Left kidney (tissue), 2 donors: ENCODE data around the gene APH1A. TPM values are rescaled to one million over a fixed set of nuclear protein-coding genes. Genes with fewer than 3 reads are reported as not detected.
"Not testable (repeated sequence)": the region's sequence is repeated elsewhere in the genome, so short reads cannot be mapped to it uniquely, and the experiment has no call there.

ENCODE experiments used
- DNase-seq: peaks from one replicate; pipeline ENCODE4 v3.0.0-alpha.2; 2013
- polyA plus RNA-seq: library from polyadenylated mRNA; unstranded; fragments of 120-200 nt; gene quantifications from one replicate; pipeline ENCODE4 v1.2.1, GENCODE V29; 2013; ENCODE audit not compliant: insufficient read length

APH1A gene
- polyA plus RNA-seq, 1 donor = 184 TPM

- no peak for DNase-seq
Measured at GRCh38 chr1:150271291-150271959, 2.6 kb upstream of the APH1A start.

DNA sequence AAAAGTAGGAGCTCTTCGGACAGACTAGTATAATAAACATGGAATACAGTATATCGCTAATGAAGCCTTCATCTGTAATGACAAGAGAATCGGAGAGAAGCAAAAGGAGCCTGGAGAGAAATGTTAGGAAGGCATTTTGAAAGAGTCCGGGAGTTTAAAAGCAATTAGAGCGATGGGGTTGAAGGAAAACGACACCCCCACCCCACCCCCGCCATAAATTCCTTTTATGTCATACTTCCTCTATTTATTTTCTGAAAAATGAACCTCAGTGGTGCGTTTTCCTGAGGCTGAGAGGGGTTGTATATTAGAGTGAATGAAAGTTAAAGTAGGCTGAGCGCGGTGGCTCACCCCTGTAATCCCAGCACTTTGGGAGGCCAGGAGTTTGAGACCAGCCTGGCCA is 635 bp upstream of the APH1A start:
- DNase-seq = no peak

GRCh38 chr1:150268340-150268704 is 494 bp downstream of the APH1A start:
- no peak for DNase-seq

GRCh38 chr1:150267896-150268295 is 920 bp downstream of the APH1A start:
- no peak for DNase-seq

GRCh38 chr1:150263549-150263948 is 5.3 kb downstream of the APH1A start:
- no peak for DNase-seq

DNA sequence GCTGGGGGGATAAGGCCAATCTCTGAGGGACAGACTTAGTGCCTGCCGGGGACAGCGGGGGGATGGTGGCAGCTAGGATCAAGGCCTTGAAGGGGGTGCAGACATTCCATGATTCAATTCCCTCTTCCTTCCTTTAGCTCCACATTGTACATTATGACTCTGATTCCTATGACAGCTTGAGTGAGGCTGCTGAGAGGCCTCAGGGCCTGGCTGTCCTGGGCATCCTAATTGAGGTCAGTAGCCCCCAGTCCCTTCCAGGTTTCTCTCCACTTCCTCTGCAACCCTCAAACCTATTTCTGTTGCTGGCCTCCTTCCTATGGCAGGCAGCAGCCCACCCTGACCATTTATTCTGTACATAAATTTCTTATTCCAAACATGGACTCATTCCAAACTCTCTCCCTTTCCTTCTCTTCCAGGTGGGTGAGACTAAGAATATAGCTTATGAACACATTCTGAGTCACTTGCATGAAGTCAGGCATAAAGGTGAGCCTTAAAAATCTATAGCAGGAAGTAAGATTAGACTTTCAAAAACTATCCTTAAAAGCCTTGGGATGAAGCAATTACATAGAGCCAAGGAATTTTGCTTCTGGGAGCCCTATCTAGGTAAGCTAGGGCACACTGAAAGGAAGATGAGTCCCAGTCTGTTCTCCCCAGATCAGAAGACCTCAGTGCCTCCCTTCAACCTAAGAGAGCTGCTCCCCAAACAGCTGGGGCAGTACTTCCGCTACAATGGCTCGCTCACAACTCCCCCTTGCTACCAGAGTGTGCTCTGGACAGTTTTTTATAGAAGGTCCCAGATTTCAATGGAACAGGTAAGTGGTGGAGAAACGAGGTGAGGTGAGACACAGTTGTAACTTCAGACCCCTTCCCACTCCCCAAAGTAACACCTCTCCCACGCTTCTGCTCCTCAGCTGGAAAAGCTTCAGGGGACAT is 6.2 kb downstream of the APH1A start:
- no peak for DNase-seq

- DNase-seq = no peak
Measured at GRCh38 chr1:150261367-150261766, 7.4 kb downstream of the APH1A start.

DNA sequence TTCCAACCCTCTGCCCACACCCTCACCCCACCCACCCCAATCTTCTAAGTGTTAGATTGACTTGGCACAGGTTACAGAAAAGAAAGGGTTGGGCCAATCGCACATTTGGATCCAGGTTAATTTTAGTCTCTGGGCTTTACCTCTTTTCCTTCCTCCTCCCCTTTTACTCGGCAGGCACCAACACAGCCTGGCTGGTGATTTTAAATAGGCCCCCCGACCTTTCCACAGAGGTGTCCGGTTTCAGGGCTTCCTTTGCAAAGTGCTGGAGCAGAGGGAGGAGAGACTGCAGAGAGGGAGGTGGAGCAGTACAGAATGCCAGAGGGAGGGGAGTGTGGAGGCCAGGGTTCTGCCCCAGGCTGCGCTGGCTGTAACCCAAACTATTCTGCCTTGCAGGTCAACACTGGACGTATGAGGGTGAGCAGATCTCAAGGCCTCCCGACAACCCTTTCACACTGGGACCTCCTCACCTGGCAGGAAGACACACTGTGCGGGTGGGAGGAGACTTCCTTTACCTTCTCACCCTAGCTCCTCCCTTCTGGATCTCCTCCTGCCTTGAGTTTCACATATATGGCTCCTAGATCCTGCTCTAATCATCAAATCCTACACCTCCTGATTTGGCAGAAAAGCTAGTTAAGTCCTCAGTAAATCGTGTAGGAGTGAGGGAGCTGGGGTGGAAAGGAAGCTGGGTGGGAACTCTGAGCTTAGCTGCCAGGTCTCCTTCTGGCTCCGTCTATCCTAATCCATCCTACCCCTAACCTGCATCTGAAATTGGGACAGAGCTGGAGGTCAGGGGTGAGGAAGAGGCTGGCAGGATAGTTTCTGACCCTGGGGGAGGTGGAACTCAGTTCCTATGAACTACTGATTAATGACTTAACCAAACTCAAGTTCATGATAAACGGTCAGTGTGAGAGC is 8.8 kb downstream of the APH1A start:
- DNase-seq = peak; percentile 82

DNA sequence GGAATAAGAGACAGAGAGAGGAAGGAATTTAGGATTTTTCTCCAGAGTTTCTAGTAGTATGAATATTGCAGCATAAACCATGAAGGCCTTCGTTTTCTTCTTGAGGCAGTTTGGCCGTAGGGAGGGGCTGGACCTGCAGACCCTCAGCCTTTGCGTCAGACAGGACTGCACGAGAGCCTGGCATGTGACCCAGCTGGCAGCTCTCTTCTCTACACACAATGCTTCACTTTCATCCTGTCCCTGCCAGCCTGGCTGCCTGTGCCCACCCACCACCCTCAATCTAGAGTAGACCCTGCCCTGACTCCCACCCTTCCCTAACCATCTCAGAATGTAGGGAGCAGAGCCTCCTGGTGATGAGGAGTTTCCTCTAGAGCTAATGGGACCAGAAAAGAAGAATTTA is 9.6 kb downstream of the APH1A start:
- DNase-seq = no peak

- peak; percentile 31 for DNase-seq
Measured at GRCh38 chr1:150257624-150258585, 10.9 kb downstream of the APH1A start, which contains the start of gene CA14. Gene CA14, plus strand, starts transcription at chr1:150257774. Its CDS starts 355 bp downstream, at chr1:150258129.

DNA sequence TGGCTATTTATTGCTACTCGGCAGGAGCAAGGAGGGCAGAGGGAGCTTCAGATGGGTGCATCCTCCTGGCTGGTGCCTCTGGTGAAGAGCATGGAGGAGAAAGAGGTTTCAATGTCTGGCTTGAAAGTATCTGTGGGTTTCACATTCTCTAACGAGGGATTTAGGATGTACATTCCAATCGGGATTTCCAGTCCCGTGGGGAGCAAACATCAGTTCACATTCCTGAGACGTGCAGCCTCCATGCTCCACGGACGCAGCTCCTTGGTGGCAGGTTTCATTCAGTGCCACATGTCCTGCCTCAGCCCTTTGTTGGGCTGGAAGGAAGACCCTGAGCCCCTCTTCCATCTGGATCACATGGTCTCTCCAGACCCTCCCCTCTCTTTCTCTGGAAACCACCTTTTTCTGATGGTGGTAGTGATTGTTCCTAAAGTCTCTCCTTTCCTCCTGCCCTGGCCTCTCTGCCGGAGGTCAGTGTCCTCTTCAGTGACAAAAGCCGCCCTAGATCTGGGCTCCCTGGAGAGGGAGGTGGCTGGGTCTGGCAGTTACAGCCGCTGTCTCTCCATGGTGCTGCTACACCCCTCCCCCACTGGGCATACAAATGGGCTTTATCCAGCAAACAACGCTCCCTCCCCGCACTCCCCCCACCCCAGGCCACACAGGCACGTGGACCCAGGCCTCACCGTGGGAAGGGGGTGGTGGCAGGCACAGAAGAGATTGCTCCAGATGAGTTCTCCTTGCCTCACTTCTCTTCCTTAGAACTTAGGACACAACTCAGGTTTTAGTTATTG is 12.1 kb downstream of the APH1A start:
- no peak for DNase-seq

- DNase-seq = peak; percentile 18
Measured at GRCh38 chr1:150256198-150256553, 12.6 kb downstream of the APH1A start.

GRCh38 chr1:150249936-150250335 is 18.9 kb downstream of the APH1A start:
- no peak for DNase-seq

GRCh38 chr1:150243003-150243402 is 25.8 kb downstream of the APH1A start:
- DNase-seq = no peak

DNA sequence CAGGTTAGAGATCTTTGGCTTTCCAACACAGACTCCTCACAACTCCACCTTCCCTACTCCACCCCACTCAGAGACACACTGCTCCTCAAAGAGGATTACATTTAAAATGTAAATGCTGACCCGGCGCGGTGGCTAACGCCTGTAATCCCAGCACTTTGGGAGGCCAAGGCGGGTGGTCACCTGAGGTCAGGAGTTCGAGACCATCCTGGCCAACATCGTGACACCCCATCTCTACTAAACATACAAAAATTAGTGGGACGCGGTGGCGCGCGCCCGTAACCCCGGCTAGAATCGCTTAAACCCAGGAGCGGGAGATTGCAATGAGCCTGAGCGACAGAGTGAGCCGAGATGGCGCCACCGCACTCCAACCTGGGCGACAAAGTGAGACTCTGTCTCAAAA is 31.1 kb downstream of the APH1A start:
- DNase-seq = no peak

GRCh38 chr1:150237176-150237575 is 31.6 kb downstream of the APH1A start:
- not testable (repeated sequence) for DNase-seq

DNA sequence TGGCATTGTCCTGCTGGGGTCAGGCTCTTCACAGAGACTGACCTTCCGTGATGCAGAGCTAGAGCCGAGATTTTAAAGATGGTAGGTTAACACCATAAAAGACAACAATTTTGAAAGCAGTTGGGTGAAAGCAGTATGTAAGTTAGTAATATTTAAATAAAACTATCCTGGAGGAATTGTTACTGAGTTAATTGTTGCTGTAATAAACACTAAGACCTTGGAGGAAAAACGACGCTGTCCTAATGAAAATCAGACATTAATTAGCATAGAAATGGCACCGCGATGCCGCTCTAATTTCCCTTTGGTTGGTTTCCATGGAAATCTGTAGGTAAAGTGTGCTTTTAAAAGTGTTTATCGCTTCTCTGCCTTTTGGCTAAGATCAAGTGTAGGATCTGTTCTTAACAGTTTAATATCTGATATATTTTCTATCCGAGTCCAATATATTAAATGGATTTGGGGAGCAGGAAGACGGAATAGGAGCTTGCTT is 32.2 kb downstream of the APH1A start:
- DNase-seq = no peak

- peak; percentile 99 for DNase-seq
Measured at GRCh38 chr1:150235852-150236613, 32.8 kb downstream of the APH1A start, which contains the start of gene ANP32E. Gene ANP32E, minus strand, starts transcription at chr1:150236112. Its CDS starts 326 bp downstream, at chr1:150235786.

- DNase-seq = no peak
Measured at GRCh38 chr1:150235294-150235851, 33.4 kb downstream of the APH1A start.
